NCI-H2171 treated with DMSO at 0.1 percent for 48 hours (cell line): ENCODE measurements around the gene SYT1.
A peak's percentile ranks its signal among the peaks of the same experiment; 100 is the strongest.
"Not testable (repeated sequence)": the region's sequence is repeated elsewhere in the genome, so short reads cannot be mapped to it uniquely, and the experiment has no call there.

Experiments
- DNase-seq: peaks from one replicate; lab custom pipeline; 2025; lab: John Stamatoyannopoulos, UW

Gene SYT1

DNA sequence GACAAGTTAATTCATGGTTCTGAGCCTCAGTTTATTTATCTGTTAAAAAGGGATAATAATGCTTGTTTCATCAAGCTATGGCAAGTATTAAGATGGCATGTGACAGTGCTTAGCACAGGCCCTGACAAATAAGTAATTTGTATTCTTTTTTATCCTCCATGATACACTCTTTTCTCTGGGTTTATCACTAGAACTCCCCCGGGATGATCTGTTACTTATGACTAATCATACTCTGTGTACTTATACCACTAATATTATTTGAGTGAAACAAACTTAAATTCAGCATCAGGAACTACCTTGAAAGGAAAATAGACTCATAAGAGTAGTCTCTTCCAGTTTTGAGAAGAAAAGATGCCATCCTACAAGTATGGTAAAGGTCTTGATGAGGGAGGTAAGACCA lies 542.4 kb downstream of the SYT1 start:
- no peak for DNase-seq

- peak; percentile 57 for DNase-seq
Observed at GRCh38 chr12:79407671-79408622, 543.4 kb downstream of the SYT1 start.

DNA sequence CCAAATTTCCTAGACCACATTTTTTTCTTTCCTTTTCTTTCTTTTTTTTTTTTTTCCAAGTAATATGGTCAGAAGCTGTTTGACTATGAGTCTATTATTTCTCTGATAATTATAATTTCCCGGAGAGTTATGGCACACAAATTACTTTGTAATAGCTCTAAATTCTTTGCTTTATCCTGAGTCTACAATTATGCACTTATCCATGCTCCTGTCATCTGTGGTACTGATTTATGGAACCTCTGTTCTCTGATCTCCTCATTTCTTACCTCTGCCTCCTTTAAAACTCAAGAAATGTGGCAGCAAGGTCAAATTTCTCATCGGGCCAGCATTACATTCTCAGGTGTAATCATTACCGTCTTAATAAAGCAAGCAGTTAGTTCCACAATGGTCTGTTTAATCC lies 544.1 kb downstream of the SYT1 start:
- DNase-seq, result no peak

GRCh38 chr12:79409562-79409961 lies 545.0 kb downstream of the SYT1 start:
- no peak for DNase-seq

- DNase-seq, result no peak
Observed at GRCh38 chr12:79411791-79412190, 547.2 kb downstream of the SYT1 start.

GRCh38 chr12:79413796-79414195 lies 549.2 kb downstream of the SYT1 start:
- DNase-seq, result no peak

- DNase-seq, result no peak
Observed at GRCh38 chr12:79414252-79414651, 549.7 kb downstream of the SYT1 start.

DNA sequence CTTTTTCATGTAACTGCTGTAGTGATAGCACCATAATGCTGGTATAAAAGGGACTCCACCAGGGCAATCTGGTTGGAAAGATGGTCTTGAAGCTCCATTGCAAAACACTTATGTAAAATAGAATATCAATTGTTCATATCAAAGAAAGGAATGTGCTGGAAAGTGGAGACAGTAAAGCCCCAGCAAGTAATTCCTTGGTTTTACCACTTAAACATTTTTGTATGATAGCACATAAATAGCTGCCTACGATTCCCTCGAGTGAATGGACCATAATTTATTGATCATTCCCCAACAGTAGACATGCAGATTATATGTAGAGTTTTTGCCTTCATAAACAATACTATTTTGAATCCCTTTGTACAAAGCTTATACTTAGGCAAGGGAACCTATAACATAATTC lies 550.7 kb downstream of the SYT1 start:
- DNase-seq, result no peak

GRCh38 chr12:79415746-79416435 lies 551.3 kb downstream of the SYT1 start:
- DNase-seq, result no peak

DNA sequence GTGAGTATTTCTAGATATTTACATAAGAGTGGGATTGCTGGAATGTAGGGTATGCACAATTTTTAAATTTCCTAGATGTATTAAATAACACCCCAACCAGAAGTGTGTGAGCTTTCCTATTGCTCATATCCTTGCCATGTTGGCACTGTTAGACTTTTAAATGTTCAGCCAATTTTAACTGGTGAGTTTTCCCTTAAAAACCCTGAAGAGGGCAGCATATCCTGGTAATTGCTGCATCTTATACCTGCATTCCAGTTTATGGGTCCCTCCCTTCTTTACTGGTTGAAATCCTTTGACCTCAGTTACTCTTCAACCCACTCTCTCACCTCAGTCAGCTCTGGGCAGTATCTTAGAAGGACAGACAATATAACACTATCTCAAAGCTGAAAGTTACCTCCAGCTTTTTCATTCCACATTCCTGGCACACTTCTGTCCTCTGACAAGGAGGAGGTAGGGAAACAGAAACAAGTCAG lies 555.6 kb downstream of the SYT1 start:
- peak; percentile 49 for DNase-seq

DNA sequence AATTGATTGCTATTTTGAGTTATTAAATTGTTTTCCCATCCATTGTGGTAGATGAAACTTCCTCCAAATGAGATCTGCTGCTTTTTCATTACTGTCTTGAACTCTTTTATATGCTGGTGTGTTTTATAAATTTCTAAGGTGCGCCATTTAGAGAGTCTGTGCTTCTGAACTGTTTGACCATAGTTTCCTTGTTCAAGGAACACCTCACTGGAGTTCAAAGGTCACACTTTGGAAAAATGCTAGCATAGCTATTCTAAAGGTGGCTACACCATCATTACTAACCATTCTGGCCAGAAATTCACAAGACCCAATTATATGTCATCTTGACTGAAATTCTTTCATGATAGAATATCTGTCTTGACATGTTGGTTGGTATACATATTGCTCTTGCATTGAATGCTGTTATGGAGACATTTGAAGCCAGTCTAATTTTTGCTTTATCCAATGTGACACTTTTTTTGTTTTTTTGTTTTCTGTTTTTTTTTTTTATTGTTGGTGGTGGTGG lies 556.7 kb downstream of the SYT1 start:
- no peak for DNase-seq

GRCh38 chr12:79422060-79422812 lies 557.7 kb downstream of the SYT1 start:
- no peak for DNase-seq

DNA sequence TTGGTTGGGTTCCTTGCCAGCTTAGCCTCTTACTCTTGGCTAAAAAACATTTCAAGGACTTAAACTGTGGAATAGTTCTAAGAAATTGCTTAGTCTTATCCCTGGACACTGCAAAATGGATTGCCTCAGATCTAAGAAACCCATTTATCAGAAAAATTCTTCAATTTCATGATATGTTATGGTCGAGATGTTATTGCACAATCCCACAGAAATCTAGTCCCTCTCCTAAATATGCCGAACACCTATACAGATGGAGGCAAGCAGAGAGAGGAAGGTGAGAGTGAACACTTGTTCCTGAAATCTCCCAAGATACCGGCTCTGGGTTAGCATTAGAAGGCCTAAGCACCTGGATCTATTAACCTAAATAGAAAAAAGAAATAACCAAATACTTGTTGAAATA lies 559.0 kb downstream of the SYT1 start:
- no peak for DNase-seq

DNA sequence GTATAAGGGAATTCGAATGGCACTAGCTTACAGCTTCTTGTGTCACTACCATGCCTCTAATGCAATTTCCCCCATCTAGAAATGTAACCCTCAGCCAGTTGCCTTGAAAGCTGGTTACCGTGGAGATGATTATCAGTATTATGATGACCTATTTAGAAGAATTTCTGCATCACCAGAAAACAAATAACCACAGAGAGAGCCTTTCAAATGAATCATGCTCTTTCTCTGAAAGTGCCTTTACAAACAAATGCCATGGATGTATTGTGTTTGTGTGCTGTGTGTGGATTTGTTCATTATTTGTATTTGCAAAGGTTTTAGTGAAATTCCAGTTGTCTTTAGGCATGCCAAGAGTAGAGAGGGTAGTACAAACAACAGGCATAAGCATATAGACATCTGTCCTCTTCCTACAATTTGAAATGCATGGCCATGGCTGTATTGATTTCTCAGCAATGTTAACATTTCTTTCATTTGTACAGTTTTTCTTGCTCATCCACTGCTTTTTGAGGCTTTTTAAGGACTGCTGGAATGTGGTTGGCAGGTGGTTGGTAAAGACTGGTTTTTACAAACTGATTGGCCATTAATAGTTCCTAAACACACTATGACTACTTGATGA lies 559.6 kb downstream of the SYT1 start:
- DNase-seq, result no peak

GRCh38 chr12:79426121-79426520 lies 561.5 kb downstream of the SYT1 start:
- DNase-seq, result no peak

- DNase-seq, result not testable (repeated sequence)
Observed at GRCh38 chr12:79426744-79427143, 562.2 kb downstream of the SYT1 start.

- DNase-seq, result no peak
Observed at GRCh38 chr12:79433465-79434072, 569.0 kb downstream of the SYT1 start.

GRCh38 chr12:79434561-79434960 lies 570.0 kb downstream of the SYT1 start:
- DNase-seq, result no peak

DNA sequence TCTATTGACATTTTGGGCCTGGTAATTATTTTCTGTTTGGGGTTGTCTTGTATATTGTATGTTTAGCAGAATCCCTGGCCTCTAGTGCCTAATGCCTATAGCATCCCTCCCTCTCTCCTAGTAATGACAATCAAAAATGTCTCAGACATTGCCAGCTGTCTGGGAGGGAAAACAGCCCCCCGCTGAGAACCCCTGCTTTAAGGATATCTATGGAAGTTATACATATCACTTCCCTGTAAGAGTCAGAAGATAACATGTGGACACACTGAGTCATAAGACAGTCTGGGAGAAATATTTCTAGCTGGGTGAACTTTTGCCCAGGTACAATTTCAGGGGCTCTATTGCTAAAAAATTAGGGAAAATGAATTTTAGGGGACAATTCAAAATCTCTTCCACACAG lies 571.2 kb downstream of the SYT1 start:
- DNase-seq, result no peak

- DNase-seq, result no peak
Observed at GRCh38 chr12:79438480-79439174, 574.1 kb downstream of the SYT1 start.
